GM23338 (cell line): ENCODE results near the gene GPHN. TPM values are rescaled to one million over a fixed set of nuclear protein-coding genes. Genes with fewer than 3 reads are reported as not detected.

Source experiments
- ATAC-seq: fragments of 200-7000 bp; cut with Tn5 transposase; 3 replicates; pipeline ENCODE4 v1.9.1; 2020
- DNase-seq: peaks from one replicate; pipeline ENCODE4 v3.0.0-alpha.2; 2015; ENCODE audit warnings: low spot score
- H2AFZ ChIP-seq: fragments of 200-600 bp; sonication (generic); 2 replicates; pipeline ENCODE4 v1.8.0; 2016; ENCODE audit warnings: antibody characterized with exemption, mild to moderate bottlenecking, moderate library complexity
- H3F3A ChIP-seq: fragments of 200-600 bp; sonication (generic); replicated peaks from 2 replicates; pipeline ENCODE4 v1.8.0; 2017; ENCODE audit warnings: antibody characterized with exemption, mixed run types, low read depth
- H3K27ac ChIP-seq: fragments of 200-600 bp; sonication (generic); 2 replicates; pipeline ENCODE4 v1.6.1; 2016; ENCODE audit warnings: low read depth
- H3K27me3 ChIP-seq: fragments of 200-600 bp; sonication (generic); 2 replicates; pipeline ENCODE4 v1.8.0; 2016; ENCODE audit warnings: mild to moderate bottlenecking, mixed run types, moderate library complexity; ENCODE audit not compliant: insufficient read depth
- H3K36me3 ChIP-seq: fragments of 200-600 bp; sonication (generic); 2 replicates; pipeline ENCODE4 v1.8.0; 2016; ENCODE audit warnings: mild to moderate bottlenecking; ENCODE audit not compliant: insufficient read depth
- H3K4me1 ChIP-seq: fragments of 200-600 bp; sonication (generic); 2 replicates; pipeline ENCODE4 v1.8.0; 2016; ENCODE audit warnings: mild to moderate bottlenecking, moderate library complexity; ENCODE audit not compliant: insufficient read depth
- H3K4me2 ChIP-seq: fragments of 200-600 bp; sonication (generic); 2 replicates; pipeline ENCODE4 v1.7.1; 2017; ENCODE audit warnings: mixed run types
- H3K4me3 ChIP-seq: fragments of 200-600 bp; sonication (generic); 2 replicates; pipeline ENCODE4 v1.6.1; 2016; ENCODE audit warnings: mixed run types
- H3K79me2 ChIP-seq: fragments of 200-600 bp; sonication (generic); replicated peaks from 2 replicates; pipeline ENCODE4 v1.8.0; 2017; ENCODE audit warnings: mild to moderate bottlenecking; ENCODE audit not compliant: insufficient read depth
- H3K9me2 ChIP-seq: fragments of 200-600 bp; sonication (generic); 2 replicates; pipeline ENCODE4 v1.8.0; 2017; ENCODE audit not compliant: insufficient read depth
- H4K20me1 ChIP-seq: fragments of 200-600 bp; sonication (generic); replicated peaks from 2 replicates; pipeline ENCODE4 v1.8.0; 2017; ENCODE audit warnings: mild to moderate bottlenecking; ENCODE audit not compliant: insufficient read depth
- H3K27ac Mint-ChIP-seq: 2 replicates; pipeline ENCODE4 v1.8.0; 2020; ENCODE audit warnings: inconsistent platforms, mild to moderate bottlenecking, moderate library complexity, mixed read lengths
- H3K27me3 Mint-ChIP-seq: 3 replicates; pipeline ENCODE4 v1.8.0; 2022; ENCODE audit warnings: low read depth, mild to moderate bottlenecking, moderate library complexity, mixed read lengths, inconsistent platforms; ENCODE audit not compliant: insufficient read depth, poor library complexity
- H3K36me3 Mint-ChIP-seq: 3 replicates; pipeline ENCODE4 v1.8.0; 2021; ENCODE audit warnings: low read depth, mild to moderate bottlenecking, inconsistent platforms, moderate library complexity, mixed read lengths
- H3K4me1 Mint-ChIP-seq: 3 replicates; pipeline ENCODE4 v1.8.0; 2020; ENCODE audit warnings: mild to moderate bottlenecking, inconsistent platforms, mixed read lengths
- H3K4me3 Mint-ChIP-seq: 3 replicates; pipeline ENCODE4 v1.8.0; 2021; ENCODE audit warnings: moderate library complexity, mild to moderate bottlenecking, inconsistent platforms, mixed read lengths
- H3K9me3 Mint-ChIP-seq: 3 replicates; pipeline ENCODE4 v1.8.0; 2020; ENCODE audit warnings: moderate library complexity, mild to moderate bottlenecking, inconsistent platforms, mixed read lengths
- ETS1 ChIP-seq: IDR thresholded peaks from 2 replicates; pipeline ENCODE4 v1.6.1; 2016; ENCODE audit warnings: antibody characterized with exemption
- EZH2phosphoT487 ChIP-seq: fragments of 200-600 bp; sonication (generic); IDR thresholded peaks from one replicate; pipeline ENCODE4 v1.8.1; 2018; ENCODE audit warnings: antibody characterized with exemption; ENCODE audit not compliant: unreplicated experiment
- JUNB ChIP-seq: IDR thresholded peaks from one replicate; pipeline ENCODE4 v1.6.1; 2016; ENCODE audit warnings: antibody characterized with exemption; ENCODE audit not compliant: unreplicated experiment
- NANOG ChIP-seq: IDR thresholded peaks from 2 replicates; pipeline ENCODE4 v1.6.1; 2016; ENCODE audit warnings: antibody characterized with exemption, borderline replicate concordance
- POLR2AphosphoS5 ChIP-seq: IDR thresholded peaks from 2 replicates; pipeline ENCODE4 v1.6.1; 2016; ENCODE audit warnings: antibody characterized with exemption, low read depth
- STAT1 ChIP-seq: IDR thresholded peaks from one replicate; pipeline ENCODE4 v1.6.1; 2016; ENCODE audit warnings: antibody characterized with exemption; ENCODE audit not compliant: unreplicated experiment
- ZNF462 ChIP-seq: fragments of 250-450 bp; sonication (Bioruptor Pico); IDR thresholded peaks from 2 replicates; pipeline ENCODE4 v1.5.0; 2020; ENCODE audit warnings: mild to moderate bottlenecking, moderate library complexity
- polyA plus RNA-seq: library from polyadenylated mRNA; unstranded; fragments of >200 nt; fragmentation: Nextera tagmentation; extraction: Ambion mirVana; gene quantifications from 2 replicates; pipeline ENCODE4 v1.2.1, GENCODE V29; 2016
- total RNA-seq: library from RNA; depleted of rRNA; stranded (reverse); fragments of >200 nt; shearing (Covaris generic); gene quantifications from 2 replicates; pipeline ENCODE4 v1.2.3, GENCODE V29; 2014

GPHN gene
- total and polyA plus RNA-seq, 2 experiments from 2014 or later: 17.6 to 20.6 TPM

- Mint-ChIP-seq H3K27ac (no peak overlapping the region), H3K36me3 (peaks cover 7% of the 10 kb centered on the region; the same call in 2 of the 3 replicates), H3K27me3 (no peaks in the 10 kb centered on the region), H3K4me1 (no peaks in the 10 kb centered on the region), H3K9me3 (peaks cover 8% of the 10 kb centered on the region; the same call in 2 of the 3 replicates), H3K4me3 (no peak overlapping the region)
- H3F3A ChIP-seq: no peaks in the 10 kb centered on the region
- no peaks in the 10 kb centered on the region for H3K36me3 ChIP-seq
- H4K20me1 ChIP-seq: no peaks in the 10 kb centered on the region
- no peak overlapping the region for H3K27ac ChIP-seq
- H3K4me2 ChIP-seq: no peak overlapping the region
- no peaks in the 10 kb centered on the region for H3K27me3 ChIP-seq
- ATAC-seq (no peak), DNase-seq (no peak)
- no peaks in the 10 kb centered on the region for H3K79me2 ChIP-seq
- no peak for TF ChIP-seq JUNB
- no peak for TF ChIP-seq NANOG
- TF ChIP-seq STAT1: no peak
- no peak for TF ChIP-seq ETS1
- TF ChIP-seq ZNF462 (CRISPR knock-in tag): no peak
- TF ChIP-seq POLR2AphosphoS5: no peak
- no peaks in the 10 kb centered on the region for H3K4me1 ChIP-seq
- H3K4me3 ChIP-seq: no peak overlapping the region
- no peak overlapping the region for H2AFZ ChIP-seq
- H3K9me2 ChIP-seq: no peaks in the 10 kb centered on the region
Observed at GRCh38 chr14:66884149-66884548, 376.2 kb downstream of the GPHN start.

GRCh38 chr14:66900719-66901118 lies 392.8 kb downstream of the GPHN start:
- no peak for DNase-seq
- no peaks in the 10 kb centered on the region for H3K27me3 Mint-ChIP-seq
- no peak for TF ChIP-seq EZH2phosphoT487
- no peaks in the 10 kb centered on the region for H3K27me3 ChIP-seq
- H3F3A ChIP-seq: no peaks in the 10 kb centered on the region
- H3K4me3 Mint-ChIP-seq: no peak overlapping the region
- H3K9me3 Mint-ChIP-seq: peaks cover 12% of the 10 kb centered on the region
- H2AFZ ChIP-seq: no peak overlapping the region
- H3K79me2 ChIP-seq: no peaks in the 10 kb centered on the region
- no peaks in the 10 kb centered on the region for H3K9me2 ChIP-seq
- no peak overlapping the region for H3K27ac Mint-ChIP-seq
- no peaks in the 10 kb centered on the region for H3K4me1 Mint-ChIP-seq
- no peaks in the 10 kb centered on the region for H3K4me1 ChIP-seq
- H3K36me3 ChIP-seq: no peaks in the 10 kb centered on the region
- ATAC-seq: no peak
- no peak overlapping the region for H3K27ac ChIP-seq
- H3K4me3 ChIP-seq: no peak overlapping the region
- H3K36me3 Mint-ChIP-seq: peaks cover 7% of the 10 kb centered on the region; the same call in 1 of the 3 replicates
- no peak overlapping the region for H3K4me2 ChIP-seq
- H4K20me1 ChIP-seq: no peaks in the 10 kb centered on the region
